HEK293T (cell line): ENCODE data around the gene PXT1.

ENCODE experiments used
- CTCF ChIA-PET: fragments of 350-600 bp; formaldehyde crosslinking; extraction: SDS; loops from one replicate; lab custom pipeline; 2021; ENCODE audit warnings: antibody characterized with exemption, inconsistent platforms; lab: Yijun Ruan, JAX
- POLR2A ChIA-PET: fragments of 350-600 bp; formaldehyde crosslinking; extraction: SDS; loops from one replicate; lab custom pipeline; 2020; ENCODE audit warnings: antibody characterized with exemption, inconsistent platforms; lab: Yijun Ruan, JAX
- DNase-seq: peaks from one replicate; pipeline ENCODE4 v3.0.0; 2012; ENCODE audit warnings: mixed read lengths; ENCODE audit errors: extremely low spot score
- ARNT ChIP-seq: fragments of 450-650 bp; IDR thresholded peaks from 2 replicates; pipeline ENCODE4 v1.6.1; 2017; ENCODE audit warnings: mild to moderate bottlenecking
- BHLHE40 ChIP-seq: fragments of 450-650 bp; IDR thresholded peaks from 2 replicates; pipeline ENCODE4 v1.6.1; 2016; ENCODE audit warnings: mild to moderate bottlenecking, moderate library complexity, borderline replicate concordance
- CTBP1 ChIP-seq: fragments of 450-650 bp; IDR thresholded peaks from 2 replicates; pipeline ENCODE4 v1.6.1; 2016; ENCODE audit warnings: borderline replicate concordance
- ELF4 ChIP-seq: fragments of 450-650 bp; IDR thresholded peaks from 2 replicates; pipeline ENCODE4 v1.6.1; 2017; ENCODE audit warnings: antibody characterized with exemption
- FOXA1 ChIP-seq: fragments of 450-650 bp; IDR thresholded peaks from 2 replicates; pipeline ENCODE4 v1.6.1; 2016; ENCODE audit warnings: mild to moderate bottlenecking
- FOXK2 ChIP-seq: fragments of 450-650 bp; IDR thresholded peaks from 2 replicates; pipeline ENCODE4 v1.6.1; 2016; ENCODE audit warnings: mild to moderate bottlenecking
- FOXM1 ChIP-seq: fragments of 450-650 bp; IDR thresholded peaks from 2 replicates; pipeline ENCODE4 v1.6.1; 2017; ENCODE audit warnings: mild to moderate bottlenecking, borderline replicate concordance
- HDGF ChIP-seq: fragments of 450-650 bp; IDR thresholded peaks from 2 replicates; pipeline ENCODE4 v1.6.1; 2017; ENCODE audit warnings: antibody characterized with exemption, borderline replicate concordance
- L3MBTL2 ChIP-seq: fragments of 450-650 bp; conservative IDR thresholded peaks from 2 replicates; pipeline ENCODE4 v1.6.1; 2016; ENCODE audit warnings: mild to moderate bottlenecking
- LEF1 ChIP-seq: fragments of 450-650 bp; IDR thresholded peaks from 2 replicates; pipeline ENCODE4 v1.6.1; 2017; ENCODE audit warnings: mild to moderate bottlenecking, borderline replicate concordance
- NFRKB ChIP-seq: fragments of 450-650 bp; IDR thresholded peaks from 2 replicates; pipeline ENCODE4 v1.6.1; 2016; ENCODE audit warnings: mild to moderate bottlenecking, moderate library complexity
- PKNOX1 ChIP-seq: fragments of 450-650 bp; IDR thresholded peaks from 2 replicates; pipeline ENCODE4 v1.6.1; 2016
- SP1 ChIP-seq: fragments of 450-650 bp; IDR thresholded peaks from 2 replicates; pipeline ENCODE4 v1.6.1; 2017
- SUZ12 ChIP-seq: fragments of 450-650 bp; IDR thresholded peaks from 2 replicates; pipeline ENCODE4 v1.6.1; 2016; ENCODE audit warnings: mild to moderate bottlenecking
- TARDBP ChIP-seq: fragments of 450-650 bp; IDR thresholded peaks from 2 replicates; pipeline ENCODE4 v1.6.1; 2016
- ZNF384 ChIP-seq: fragments of 450-650 bp; IDR thresholded peaks from 2 replicates; pipeline ENCODE4 v1.6.1; 2016

Gene PXT1

GRCh38 chr6:36382976-36383375 is 59.7 kb downstream of the PXT1 start:
- ChIA-PET POLR2A (no interaction called here), CTCF (no interaction called here)
- TF ChIP-seq BHLHE40 (no peak), ARNT (no peak), SUZ12 (no peak), CTBP1 (no peak), NFRKB (no peak), SP1 (no peak), FOXM1 (no peak), L3MBTL2 (no peak), ELF4 (no peak), FOXK2 (no peak), HDGF (no peak), PKNOX1 (no peak), ZNF384 (no peak), FOXA1 (no peak), LEF1 (no peak), TARDBP (no peak)

GRCh38 chr6:36381502-36382389 is 60.9 kb downstream of the PXT1 start:
- DNase-seq, result no peak
- ChIA-PET POLR2A (no interaction called here), CTCF (no interaction called here)
- TF ChIP-seq SUZ12, result no peak
- TF ChIP-seq NFRKB, result no peak
- TF ChIP-seq BHLHE40, result no peak
- no peak for TF ChIP-seq ARNT
- TF ChIP-seq FOXK2, result no peak
- no peak for TF ChIP-seq FOXA1
- no peak for TF ChIP-seq CTBP1
- no peak for TF ChIP-seq PKNOX1
- no peak for TF ChIP-seq L3MBTL2

More at GRCh38 chr6:36382976-36383375, 59.7 kb downstream of the PXT1 start:
- DNase-seq, result no peak

- no peak for DNase-seq
- CTCF ChIA-PET, result no interaction called here
- TF ChIP-seq ELF4 (no peak), BHLHE40 (no peak), CTBP1 (no peak), FOXM1 (no peak), L3MBTL2 (no peak), FOXK2 (no peak), PKNOX1 (no peak), NFRKB (no peak), TARDBP (no peak), SUZ12 (no peak), FOXA1 (no peak), ARNT (no peak), LEF1 (no peak)
- POLR2A ChIA-PET, result no interaction called here
Observed at GRCh38 chr6:36380166-36380565, 62.5 kb downstream of the PXT1 start.

GRCh38 chr6:36378936-36379335 is 63.7 kb downstream of the PXT1 start:
- CTCF ChIA-PET, result no interaction called here
- POLR2A ChIA-PET, result no interaction called here
- no peak for DNase-seq
- TF ChIP-seq BHLHE40 (no peak), L3MBTL2 (no peak), FOXA1 (no peak), SUZ12 (no peak), LEF1 (no peak), FOXM1 (no peak), CTBP1 (no peak)

- POLR2A ChIA-PET, result no interaction called here
- TF ChIP-seq SP1, result no peak
- no peak for TF ChIP-seq HDGF
- TF ChIP-seq ZNF384, result no peak
- no peak for TF ChIP-seq FOXA1
- TF ChIP-seq SUZ12, result no peak
- TF ChIP-seq NFRKB, result no peak
- no peak for TF ChIP-seq FOXM1
- no peak for TF ChIP-seq FOXK2
- TF ChIP-seq ELF4, result no peak
- no peak for TF ChIP-seq CTBP1
- no peak for TF ChIP-seq TARDBP
- TF ChIP-seq ARNT, result no peak
- no peak for TF ChIP-seq L3MBTL2
- TF ChIP-seq BHLHE40, result no peak
- TF ChIP-seq PKNOX1, result no peak
- TF ChIP-seq LEF1, result no peak
- CTCF ChIA-PET, result no interaction called here
- no peak for DNase-seq
Observed at GRCh38 chr6:36378243-36378920, 64.3 kb downstream of the PXT1 start.
